Spleen (tissue), 7 donors: Measurements from ENCODE around the gene DCAF7.

Source experiments
- POLR2A ChIP-seq, 3 donors: fragments of 450-650 bp; IDR thresholded peaks; one replicate each; pipeline ENCODE4 v1.5.1; 2017; ENCODE audit warnings: antibody characterized with exemption in 3 of 3, mild to moderate bottlenecking in 1 of 3
- POLR2AphosphoS5 ChIP-seq, 3 donors: sonication (generic); formaldehyde crosslinking; IDR thresholded peaks; one replicate each; pipeline ENCODE4 v1.5.1; 2017; ENCODE audit warnings: antibody characterized with exemption in 3 of 3
- TF ChIP-seq, protein P1 (sequence below), 11 experiments: fragments of 200-600 bp in 7 of 11; fragments of 450-650 bp in 4 of 11; sonication (generic) in 4 of 11; IDR thresholded peaks in 8 of 11; conservative IDR thresholded peaks in 3 of 11; 1 replicate in 7 of 11; 2 replicates in 4 of 11; pipeline versions ENCODE4 v1.4.0 to v1.8.0; 2016 to 2021; ENCODE audit warnings: antibody characterized with exemption in 11 of 11, inconsistent platforms in 4 of 11, mild to moderate bottlenecking in 1 of 11
- donor health status: DM: no; HTN: no; CAD: no; lungs with moderate emphysema.
- donor health status: DM: no; HTN: no; CAD: no.
- donor health status: DM: no; HTN: no; CAD: no.

DNA sequence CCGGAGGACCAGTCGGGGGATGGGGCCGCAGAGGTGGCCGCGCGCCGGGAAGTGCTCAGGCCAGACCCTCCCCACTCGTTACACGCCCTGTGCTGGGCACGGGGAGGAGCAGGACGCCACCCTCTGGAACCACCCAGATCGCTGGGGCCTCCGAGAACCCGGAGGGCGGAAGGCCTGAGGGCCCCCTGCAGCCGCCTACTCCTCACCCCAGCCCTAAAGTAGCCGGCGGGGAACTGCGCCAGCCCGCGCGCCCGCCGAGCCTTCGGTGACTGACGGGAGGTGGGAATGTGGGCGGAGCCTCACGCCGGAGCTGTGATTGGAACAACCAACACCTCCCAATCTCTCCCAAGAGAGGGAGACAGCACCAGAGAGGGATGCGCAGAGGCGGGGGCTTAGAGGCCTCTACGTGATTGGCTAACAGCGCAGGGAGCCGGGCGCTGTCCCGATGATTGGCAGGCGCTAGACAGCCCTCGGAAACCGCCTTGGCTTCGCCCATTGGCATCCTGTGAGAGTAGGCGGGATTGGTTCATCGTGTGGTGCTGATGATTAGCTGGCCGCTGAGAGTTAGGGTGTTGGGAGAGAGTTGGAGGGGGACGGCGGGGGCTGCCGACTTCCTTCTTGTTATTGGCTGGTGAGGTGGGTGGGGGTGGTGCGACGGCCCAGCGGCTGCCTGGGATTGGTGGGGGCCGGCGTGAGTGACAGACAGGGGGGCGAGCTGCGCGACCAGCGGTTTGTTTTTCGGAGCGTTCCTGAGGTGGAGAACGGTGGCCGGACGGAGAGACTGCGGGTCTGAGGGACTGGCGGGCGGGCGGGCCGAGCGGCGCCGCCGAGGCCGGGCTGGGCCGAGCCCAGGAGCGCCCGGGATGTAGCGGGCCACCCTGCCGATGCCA, 71.7 kb downstream of the DCAF7 start, which contains the start of gene MAP3K3:
- TF ChIP-seq POLR2AphosphoS5 (IDR thresholded peaks at IDR 0.05) (peak; percentile 95 to 97 (median 96)), POLR2A (IDR thresholded peaks at IDR 0.05) (peak in 1 of 3 donors; percentile 81)
- TF ChIP-seq, protein P1, sequence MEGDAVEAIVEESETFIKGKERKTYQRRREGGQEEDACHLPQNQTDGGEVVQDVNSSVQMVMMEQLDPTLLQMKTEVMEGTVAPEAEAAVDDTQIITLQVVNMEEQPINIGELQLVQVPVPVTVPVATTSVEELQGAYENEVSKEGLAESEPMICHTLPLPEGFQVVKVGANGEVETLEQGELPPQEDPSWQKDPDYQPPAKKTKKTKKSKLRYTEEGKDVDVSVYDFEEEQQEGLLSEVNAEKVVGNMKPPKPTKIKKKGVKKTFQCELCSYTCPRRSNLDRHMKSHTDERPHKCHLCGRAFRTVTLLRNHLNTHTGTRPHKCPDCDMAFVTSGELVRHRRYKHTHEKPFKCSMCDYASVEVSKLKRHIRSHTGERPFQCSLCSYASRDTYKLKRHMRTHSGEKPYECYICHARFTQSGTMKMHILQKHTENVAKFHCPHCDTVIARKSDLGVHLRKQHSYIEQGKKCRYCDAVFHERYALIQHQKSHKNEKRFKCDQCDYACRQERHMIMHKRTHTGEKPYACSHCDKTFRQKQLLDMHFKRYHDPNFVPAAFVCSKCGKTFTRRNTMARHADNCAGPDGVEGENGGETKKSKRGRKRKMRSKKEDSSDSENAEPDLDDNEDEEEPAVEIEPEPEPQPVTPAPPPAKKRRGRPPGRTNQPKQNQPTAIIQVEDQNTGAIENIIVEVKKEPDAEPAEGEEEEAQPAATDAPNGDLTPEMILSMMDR (IDR thresholded peaks at IDR 0.05 in 8 of 11, conservative IDR thresholded peaks at IDR 0.05 in 3 of 11): peak in 6 of 11 experiments; percentile 33 to 63 (median 50)
